ENCODE results near the gene HOXA2.

HOXA2 gene

DNA sequence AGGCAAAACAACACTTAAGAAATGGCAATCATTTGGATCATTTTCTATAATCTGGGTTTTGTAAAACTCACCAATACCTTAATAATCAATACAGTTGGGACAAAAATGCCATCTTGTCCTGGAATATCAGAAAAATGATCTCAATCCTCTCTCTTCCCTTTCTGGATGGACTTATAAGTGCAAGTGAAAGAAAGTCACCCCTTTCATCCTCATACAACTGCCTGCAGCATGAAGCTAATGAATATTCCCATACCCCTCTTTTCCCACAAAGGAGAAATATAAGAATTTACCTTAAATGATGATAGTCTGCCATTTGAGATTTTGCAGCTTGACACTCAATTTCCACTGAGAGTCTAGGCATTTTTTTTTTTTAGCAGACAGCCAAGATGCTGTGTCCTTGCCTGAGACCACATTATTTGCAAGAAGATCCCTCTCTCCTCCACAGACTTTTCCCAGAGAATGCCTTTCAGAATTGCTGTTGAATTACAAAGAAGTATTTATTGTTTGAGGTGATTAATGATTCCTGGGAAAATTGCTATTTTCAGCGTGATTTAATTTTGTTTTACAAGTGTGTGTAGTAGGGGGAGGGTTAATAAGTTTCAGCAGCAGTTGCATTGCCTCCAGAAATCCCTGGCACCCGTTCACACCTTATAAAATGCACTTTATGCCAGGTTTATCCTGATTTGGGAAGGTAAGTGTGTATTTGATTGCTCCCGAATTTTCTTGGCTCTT lies 24.3 kb upstream of the HOXA2 start:
- no peak for DNase-seq (ENCODE audit: low read depth in 2 of 3, low spot score in 1 of 3)

DNA sequence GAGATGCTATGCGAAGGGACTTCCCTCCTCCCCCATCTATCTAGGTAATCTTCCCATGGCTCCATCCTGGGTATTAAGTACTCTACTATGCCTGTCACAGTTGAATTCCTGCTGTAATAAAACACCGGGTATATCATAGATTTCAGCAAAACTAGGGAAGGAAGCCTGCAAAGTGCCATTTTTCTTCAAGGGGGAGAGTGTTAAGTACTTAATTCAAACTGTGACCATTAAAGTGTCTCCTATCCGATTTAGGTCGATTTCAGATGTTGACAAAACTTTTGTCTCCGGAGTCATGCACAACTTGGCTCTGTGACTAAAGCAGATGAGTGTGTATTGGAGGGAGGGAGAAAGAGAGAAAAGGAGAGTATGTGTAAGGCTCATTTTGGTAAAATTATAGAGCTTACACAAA lies 23.5 kb upstream of the HOXA2 start:
- no peak for DNase-seq (ENCODE audit: low read depth in 2 of 3, low spot score in 1 of 3)

DNA sequence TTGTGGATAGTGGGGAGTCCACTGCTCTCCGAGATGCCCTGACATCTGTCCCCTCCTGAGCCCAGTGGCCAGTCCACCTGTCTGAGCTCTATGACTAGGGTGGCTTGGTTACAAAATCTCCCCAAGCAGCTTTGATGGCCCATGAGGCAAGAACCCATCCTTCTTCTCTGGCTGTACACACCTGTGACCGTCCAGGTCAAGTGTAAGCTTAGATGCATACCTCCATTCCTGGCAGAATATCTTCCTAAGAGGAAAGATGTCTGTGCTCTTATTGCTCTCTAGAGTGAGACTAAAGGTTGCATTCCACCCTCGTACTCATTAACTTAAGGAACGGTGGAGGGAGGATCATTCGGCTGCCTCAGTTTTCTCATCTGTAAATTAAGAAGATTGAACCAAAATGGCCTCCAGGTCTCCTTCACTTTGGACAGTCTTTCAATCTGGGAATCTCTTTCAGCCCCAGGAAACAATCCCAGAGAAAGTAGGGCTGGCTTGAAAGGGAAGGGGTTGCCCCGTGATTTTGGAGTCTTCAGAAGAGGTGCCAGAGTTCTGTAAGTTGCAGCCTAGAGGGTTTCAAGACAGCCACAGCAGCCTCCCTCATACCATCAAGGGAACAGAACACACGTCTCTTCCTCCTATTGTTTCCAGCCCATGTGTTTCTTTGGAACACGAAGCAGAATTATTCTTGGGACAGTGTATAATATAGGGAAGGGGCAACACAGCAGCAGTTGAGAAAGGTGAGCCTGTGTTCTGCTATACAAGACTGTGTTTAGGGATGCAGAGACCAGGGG lies 22.6 kb upstream of the HOXA2 start:
- no peak for DNase-seq (ENCODE audit: low read depth in 2 of 3, low spot score in 1 of 3)

DNA sequence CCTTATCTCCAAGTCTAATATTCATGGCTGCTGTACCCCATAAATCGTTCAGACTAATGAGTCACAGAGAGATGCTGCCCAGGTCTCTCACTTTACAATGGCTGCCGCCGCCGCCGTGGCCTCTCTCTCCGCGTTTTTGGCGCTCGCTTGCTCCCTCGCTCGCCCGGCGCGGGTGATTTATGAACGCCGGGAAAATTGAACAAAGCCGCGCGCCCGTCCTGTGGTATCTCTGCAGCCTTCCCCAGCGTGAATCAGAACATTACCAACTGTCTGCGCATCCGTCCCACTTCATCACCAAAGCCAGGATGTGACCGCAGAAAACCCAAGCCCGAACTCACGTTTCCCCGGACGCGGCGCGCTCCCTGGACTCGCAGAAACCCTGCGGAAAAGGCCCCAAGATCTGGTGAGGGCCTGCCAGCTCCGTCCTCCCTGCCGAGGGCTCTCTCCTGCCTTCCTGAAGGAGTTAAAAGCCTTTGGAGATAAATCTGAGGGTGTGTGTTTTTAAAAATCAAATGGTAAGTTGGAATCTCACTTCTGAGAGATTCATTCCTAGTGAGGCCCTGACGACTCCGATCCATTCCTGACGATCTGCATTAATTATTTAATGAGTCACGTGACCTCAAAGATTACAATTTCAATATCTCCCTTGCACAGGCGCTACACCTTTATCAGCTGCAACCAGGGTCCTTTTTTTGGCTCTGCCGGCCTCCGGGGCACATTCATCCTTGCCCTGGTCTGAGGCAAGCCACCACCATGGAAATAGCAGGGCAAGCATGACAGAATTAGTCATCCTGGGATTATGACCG lies 21.8 kb upstream of the HOXA2 start:
- no peak for DNase-seq (ENCODE audit: low read depth in 2 of 3, low spot score in 1 of 3)

DNA sequence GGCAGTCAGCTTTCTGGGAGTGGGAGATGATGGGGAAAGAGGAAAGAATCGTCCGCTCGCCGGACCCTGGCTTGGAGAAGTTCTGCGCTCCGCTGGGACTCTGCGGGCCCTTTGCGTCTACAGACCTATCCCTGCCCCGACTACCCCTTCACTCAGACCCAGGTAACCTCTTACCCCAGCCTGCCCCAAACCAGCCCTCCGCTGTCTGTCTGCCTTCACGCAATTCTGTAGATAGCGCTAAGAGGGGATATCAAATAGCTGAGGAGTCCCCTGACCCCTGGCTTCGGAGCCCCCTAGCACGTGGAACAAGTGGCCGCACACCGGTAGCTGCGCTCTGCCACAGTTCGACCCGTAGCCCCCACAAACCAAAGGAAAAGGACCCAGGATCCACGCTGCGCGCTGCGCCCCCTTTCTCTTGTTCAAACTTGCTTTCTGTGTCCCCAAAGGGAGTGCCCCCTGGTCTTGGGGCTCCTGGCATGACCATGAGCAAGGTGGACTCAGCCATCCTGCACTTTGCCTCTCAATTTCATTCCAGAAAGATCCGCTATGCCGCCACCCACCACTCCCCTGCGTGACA lies 21.1 kb upstream of the HOXA2 start:
- DNase-seq (ENCODE audit: low read depth in 2 of 3, low spot score in 1 of 3) = no peak

DNA sequence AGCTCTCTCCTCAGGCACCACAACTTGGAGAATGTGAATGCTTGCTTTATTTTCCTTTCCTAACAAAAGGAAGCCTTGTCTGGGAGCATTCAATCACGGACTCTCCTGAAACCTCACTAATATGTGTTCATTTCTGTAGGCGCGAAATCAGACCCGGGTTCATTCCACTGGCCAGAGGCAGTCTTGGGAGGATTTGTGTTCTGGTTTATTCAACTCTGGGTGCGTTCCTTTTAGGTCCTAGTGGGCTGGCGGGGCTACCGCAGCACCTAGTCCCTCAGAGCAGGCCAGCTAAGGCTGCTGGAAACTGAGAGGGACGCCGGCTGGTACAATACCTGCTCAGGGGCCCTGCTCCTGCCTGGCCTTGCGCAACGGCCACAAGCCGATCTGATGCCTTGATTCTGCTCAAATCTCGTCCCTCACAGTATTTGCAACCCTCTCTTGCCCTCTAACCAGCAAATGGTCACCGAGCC lies 20.6 kb upstream of the HOXA2 start:
- no peak for DNase-seq (ENCODE audit: low read depth in 2 of 3, low spot score in 1 of 3)

DNA sequence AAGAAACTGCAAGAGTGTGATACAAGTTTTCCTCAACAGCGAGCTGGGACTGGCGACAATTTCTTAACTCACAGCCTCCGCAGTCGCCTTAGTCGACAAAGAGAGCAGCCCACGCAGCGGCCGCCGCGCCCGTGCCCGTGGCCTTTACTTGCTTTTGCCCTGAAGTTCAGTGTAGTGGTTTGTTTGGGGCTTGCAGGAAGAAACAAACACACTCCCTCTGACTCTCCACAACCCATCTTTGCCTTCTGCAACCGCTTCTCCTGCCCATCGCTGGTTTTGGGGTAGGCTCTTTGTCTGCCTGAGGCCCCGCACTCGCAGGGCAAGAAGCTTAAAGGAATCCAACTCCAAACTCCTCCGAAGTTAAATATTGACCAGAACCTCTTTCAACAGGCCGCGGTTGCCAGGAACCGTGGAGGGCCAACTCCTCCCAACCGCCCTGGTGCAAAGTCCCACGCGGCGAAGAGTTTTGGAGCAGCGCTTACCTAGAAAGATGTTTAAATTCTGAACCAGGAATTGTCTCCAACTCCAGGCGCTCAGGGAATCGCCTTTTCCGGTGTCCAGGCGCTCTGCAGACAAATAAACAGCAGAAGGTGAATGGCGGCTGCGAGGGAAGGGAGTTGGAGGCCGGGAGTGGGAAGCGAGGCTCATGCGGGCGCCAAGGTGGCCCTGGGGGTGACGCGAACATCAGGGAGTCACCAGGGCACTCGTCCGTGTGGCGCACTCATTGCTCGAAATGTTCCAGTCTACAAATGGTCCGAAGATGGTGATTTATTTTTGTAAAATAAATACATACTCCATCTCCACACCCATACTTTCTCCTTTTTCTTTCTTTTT lies 19.8 kb upstream of the HOXA2 start:
- DNase-seq (ENCODE audit: low read depth in 2 of 3, low spot score in 1 of 3) = no peak

DNA sequence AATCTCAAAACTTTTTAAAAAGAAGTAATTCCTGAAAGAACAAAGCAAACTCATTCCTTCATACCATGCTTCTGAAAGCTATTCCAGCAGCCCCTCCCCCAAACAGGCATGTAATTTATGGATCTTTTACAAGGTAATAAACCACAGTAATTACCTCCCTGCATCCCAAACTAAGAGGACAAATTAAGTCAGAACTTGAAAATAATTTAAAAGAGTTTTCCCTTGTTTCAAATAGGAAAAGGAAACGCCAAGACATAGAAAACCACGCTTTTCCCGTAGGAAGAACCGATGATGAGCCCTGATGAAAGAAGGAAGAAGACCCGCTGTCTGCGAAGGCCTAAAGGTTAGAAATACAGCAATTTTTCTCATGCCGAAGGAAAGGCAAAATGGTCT lies 19.2 kb upstream of the HOXA2 start:
- no peak for DNase-seq (ENCODE audit: low read depth in 2 of 3, low spot score in 1 of 3)

DNA sequence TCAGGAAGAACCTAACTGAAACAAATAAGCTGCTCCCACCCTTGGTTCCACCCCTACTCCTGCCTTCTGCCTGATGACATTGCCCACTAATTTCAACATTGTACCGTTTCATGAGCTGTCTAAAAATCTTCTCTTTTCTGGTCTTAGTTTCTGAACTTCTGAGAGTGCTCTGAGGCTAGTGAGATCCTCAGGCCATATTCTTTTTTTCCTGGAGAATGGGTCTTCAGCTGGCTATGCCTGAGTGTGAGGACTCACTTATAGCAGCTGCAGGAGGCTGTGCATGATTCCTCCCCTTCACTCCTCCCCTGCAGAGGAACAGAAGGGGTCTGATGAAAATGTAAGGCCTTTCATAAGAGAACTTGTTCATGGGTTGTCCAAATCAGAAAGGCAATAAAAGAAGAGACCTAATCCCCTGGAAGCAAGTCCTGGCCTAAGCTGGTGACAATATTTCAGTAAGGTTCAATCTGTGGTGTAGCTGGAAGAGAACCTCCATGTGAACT lies 17.0 kb upstream of the HOXA2 start:
- no peak for DNase-seq (ENCODE audit: low read depth in 2 of 3, low spot score in 1 of 3)

DNA sequence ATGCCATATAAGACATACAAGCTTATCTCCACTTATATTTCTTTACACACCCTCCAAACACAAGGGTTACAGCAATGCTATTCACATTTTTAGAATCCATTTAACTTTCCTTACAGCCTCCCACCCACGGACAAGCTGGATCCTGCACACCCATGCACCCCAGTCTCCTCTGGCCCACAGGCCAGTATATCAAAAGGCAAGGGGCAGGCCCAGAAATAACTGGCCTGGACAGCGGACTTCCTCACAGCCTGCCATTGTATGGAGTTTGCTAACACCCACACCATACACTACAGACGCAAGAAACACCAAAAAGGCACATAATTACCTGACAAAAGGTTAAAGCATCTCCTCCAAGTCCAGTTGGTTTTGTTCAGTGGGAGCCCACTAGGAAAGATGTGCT lies 16.1 kb upstream of the HOXA2 start:
- DNase-seq (ENCODE audit: low read depth in 2 of 3, low spot score in 1 of 3) = no peak

DNA sequence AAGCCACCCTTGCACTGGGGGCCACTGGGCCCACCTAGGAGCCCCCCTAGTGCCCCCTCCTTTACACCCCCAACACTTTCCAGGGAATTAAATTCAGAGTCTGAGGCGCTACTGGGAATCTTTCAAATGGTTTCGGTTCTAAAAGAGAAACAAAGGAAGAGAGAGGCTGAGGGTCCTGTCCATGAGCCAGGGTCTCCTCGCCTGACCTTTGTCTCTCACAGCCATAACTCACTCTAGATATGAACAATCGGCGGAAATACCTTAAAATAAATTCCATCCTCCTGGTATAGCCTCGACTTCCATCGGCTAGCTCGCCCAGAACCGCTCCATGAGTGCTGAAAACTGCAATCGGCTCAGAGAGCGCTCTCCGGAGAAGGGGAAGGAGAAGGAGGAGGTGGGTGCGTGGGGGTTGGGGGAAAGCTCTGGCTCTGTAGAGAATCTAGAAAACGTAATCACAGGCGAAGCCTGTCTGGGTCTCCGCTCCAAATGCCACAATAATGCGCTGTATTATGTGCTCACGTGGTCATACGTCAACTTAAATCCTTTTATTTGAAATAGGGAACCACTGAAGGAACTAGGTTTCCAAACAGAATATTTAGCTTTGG lies 15.5 kb upstream of the HOXA2 start:
- no peak for DNase-seq (ENCODE audit: low read depth in 2 of 3, low spot score in 1 of 3)

DNA sequence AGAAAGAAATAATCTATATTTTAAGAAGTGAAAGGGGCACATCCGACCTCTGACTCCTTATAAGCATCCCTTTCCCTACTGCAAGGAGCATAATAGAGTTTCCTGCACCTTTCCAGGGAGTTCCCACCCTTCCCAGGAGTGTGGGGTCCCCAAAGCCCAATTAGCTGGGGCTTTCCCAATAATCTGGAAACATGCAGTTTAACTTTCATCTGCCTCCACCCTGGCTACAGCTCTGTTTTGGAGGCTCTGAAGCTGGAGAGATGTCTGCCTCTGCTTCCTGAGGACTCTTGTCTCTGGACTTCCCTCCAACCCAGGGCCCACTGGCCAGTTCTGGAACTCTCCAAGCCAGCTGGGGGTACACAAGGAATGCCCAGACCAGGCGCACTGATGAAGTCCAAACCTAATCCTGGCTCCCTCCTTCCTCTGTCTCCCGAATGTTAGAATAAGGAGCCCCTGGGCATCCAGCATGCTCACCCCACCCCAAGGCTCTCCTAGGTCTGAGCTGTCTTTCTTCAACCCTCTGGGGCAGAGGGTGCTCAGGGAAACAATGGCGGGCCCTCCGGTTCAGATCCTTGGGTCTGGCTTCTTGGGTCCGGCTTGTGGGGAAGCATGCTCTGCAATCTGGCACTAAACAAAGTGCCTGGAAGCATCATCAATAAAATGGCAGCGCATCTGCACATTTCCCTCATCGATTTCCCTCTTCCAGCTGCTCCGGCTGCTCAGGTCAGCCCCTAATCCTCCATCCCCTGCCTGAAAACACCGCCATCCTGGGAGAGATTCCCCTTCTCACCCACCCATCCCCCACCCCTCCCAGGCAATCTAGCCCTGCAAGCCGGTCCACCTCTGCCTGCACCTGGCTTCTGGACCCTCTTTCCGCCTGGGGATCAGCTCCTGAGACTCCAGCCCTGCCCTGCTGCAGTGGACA lies 14.7 kb upstream of the HOXA2 start:
- DNase-seq (ENCODE audit: low read depth in 2 of 3, low spot score in 1 of 3) = no peak

DNA sequence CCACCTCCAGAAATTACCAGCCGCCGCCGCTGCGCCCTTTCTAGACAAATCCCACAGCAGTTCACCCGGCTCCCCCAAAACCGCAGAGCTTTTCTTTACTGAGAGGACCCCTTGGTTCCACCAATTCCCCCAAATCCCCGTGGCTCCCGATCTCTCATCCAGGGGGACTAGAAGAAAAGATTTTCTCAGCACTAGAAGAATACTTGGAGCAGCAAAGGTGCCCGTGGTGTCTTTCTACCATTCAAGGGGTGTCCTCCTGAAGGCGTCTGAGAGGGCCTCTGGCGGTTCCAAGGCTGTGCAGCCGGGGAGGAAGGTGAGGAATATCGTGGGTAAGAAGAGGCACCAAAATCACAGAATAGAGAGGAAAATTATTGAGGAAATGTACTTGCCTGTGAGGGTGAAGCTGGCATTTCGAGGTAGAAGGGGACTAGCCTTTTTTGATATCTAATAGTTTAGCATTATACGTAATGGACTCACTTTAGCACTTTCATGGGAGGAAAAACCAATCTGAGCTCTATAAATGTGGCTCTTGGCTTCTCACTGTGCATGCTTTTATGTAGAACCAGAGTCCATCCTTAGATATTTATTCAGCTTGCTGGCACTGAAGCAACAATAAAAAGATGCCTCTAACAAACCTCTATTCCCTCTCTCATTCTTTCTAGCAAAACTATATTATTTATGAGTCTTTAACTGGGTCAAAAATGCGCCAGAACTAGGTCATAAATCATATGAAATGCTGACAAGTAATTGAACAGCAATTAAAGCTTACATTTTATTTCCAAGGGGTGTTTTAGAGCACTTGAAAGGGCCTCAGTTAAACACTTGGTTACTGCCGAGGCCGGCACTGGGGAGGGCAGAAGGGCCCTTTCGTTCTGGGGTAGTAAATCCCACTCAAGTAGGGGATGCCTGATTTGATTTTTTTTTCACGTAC lies 13.8 kb upstream of the HOXA2 start:
- no peak for DNase-seq (ENCODE audit: low read depth in 2 of 3, low spot score in 1 of 3)

DNA sequence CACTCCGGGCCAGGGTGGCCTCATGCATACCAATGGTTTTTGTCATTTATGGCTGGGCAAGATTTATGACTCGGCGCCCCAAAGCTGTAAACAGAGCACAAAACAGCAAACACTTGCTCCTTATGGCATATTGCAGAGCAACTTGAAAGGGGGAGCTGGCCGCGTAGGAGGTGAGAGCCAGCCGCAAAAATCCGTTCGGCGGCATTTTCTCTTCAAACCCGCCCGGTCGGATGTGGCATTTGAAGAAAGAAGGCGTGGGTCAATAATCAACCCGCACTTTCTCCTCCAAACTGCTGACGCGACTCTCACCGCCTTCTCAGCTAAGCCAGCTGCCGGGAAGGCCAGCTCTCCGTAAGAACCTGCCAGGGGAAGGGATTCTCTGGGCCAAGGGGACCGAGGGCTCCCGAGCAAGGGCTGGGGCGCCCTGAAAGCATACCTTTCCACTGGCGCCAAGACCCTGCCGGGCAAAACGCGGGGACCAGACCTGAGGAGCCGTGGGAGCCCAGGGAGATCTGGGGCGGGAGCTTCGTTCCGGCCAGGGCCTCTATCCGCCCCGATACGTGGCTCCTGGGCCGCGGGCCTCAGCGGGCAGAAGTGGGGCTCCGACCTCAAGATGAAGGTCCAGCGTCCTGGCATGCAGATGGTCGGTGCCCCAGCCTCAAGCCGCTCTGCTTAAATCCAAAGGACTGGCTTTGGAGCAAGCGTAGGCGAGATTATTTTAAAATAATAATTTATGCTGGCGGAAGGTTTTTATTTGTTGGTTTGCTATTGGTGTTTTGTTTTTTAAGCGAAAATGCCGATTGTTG lies 12.9 kb upstream of the HOXA2 start:
- no peak for DNase-seq (ENCODE audit: low read depth in 2 of 3, low spot score in 1 of 3)

DNA sequence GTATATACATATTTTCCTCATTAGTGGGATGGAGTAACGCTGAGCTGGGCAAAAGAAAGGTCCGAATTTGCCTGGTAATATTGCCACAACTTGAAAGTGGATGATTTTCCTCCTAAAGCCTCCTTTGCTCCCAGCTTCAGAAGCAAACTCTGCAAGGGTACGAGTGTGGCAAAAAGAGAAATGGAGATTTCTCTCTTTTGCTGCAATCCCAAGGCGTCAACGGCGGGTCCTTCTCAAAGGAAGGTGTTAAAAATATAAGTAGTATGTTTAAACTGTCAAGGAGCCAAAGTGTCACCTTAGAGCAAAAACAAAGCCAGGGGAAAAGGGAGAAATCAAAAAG lies 12.4 kb upstream of the HOXA2 start:
- no peak for DNase-seq (ENCODE audit: low read depth in 2 of 3, low spot score in 1 of 3)

DNA sequence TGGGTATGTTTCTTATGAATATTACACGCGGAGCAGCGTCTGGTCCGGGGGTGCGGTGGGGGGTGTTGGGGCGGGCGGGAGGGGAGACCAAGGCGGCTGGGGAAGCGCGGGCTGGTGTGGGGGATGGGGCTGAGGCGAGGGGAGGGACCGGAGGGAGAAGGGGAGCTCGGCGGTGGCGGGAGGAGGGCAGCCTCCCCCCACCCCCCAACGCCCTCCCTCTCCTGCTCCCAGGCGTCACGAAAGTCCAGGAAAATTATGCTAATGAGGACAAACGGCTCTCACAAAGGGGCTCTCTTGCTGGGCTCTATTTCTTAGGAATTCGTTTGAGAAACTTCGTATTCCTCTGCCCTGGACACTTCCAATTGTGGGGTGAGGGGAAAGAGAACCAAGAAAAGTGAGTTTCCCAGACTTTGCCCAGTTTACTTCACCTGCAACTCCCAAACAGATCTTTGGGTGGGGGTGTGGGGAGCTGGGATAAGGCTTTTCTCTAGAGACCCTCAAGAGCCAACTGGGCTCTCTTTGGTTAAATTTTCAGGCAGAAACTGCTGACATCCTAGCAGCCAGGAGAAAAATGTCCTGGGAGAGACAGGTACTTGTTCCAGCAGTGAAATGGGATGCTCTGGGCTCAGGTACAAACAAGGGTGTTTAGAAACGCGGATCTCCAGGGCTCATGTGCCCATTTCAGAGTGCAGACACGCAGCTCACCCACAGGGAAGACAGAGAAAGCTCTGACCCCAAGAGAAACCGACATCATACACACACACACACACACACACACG lies 11.7 kb upstream of the HOXA2 start:
- DNase-seq (ENCODE audit: low read depth in 2 of 3, low spot score in 1 of 3) = no peak

Measured in stimulated activated CD4-positive, alpha-beta T cell treated with anti-CD3 and anti-CD28 coated beads, Interleukin-12 subunit alpha, Interleukin-12 subunit beta, amount 100 ng/mL, for 48 hours (primary cell).